ENCODE measurements around the gene KERA. TPM values are rescaled to one million over a fixed set of nuclear protein-coding genes. Genes with fewer than 3 reads are reported as not detected.

Gene KERA
- total RNA-seq, 1 experiment from 2014 or later = not detected

GRCh38 chr12:91007531-91008290 lies 50.1 kb downstream of the KERA start:
- peaks cover 69% of the 10 kb centered on the region for H3K27me3 Mint-ChIP-seq (ENCODE audit: insufficient read depth, unreplicated experiment)
- CTCF ChIA-PET = interaction anchor here (0.6 kb wide), 3 partner anchors 10 to 366 kb away, joined by 3 to 6 read pairs (median 3); no protein-coding TSS in a partner anchor
- no peaks in the 10 kb centered on the region for H3K4me1 Mint-ChIP-seq (ENCODE audit: insufficient read depth, unreplicated experiment)
- H3K36me3 Mint-ChIP-seq (ENCODE audit: insufficient read depth, unreplicated experiment) = no peaks in the 10 kb centered on the region
- DNase-seq (ENCODE audit: unreplicated experiment) = no peak
- no TSS peak for BruUV-seq (replicated peaks)
- intact Hi-C loops (cut with micrococcal nuclease) = no loop called here
- no peak for TF ChIP-seq CTCF (IDR thresholded peaks at IDR 0.05; ENCODE audit: unreplicated experiment)
- H3K4me3 Mint-ChIP-seq (ENCODE audit: unreplicated experiment) = no peak overlapping the region
- POLR2A ChIA-PET = no interaction called here
- H3K9me3 Mint-ChIP-seq (ENCODE audit: unreplicated experiment) = no peaks in the 10 kb centered on the region
- H3K27ac Mint-ChIP-seq (ENCODE audit: low read depth, unreplicated experiment) = no peak overlapping the region

GRCh38 chr12:91004872-91005271 lies 53.0 kb downstream of the KERA start, which contains the start of gene EPYC:
EPYC (minus strand) TSS chr12:91004972; CDS start chr12:91002565, 2,407 bp downstream.
- TF ChIP-seq CTCF (IDR thresholded peaks at IDR 0.05; ENCODE audit: unreplicated experiment) = no peak

GRCh38 chr12:91003737-91004136 lies 54.1 kb downstream of the KERA start:
- H3K4me1 Mint-ChIP-seq (ENCODE audit: insufficient read depth, unreplicated experiment) = no peaks in the 10 kb centered on the region
- H3K4me3 Mint-ChIP-seq (ENCODE audit: unreplicated experiment) = no peak overlapping the region
- H3K27ac Mint-ChIP-seq (ENCODE audit: low read depth, unreplicated experiment) = no peak overlapping the region
- H3K9me3 Mint-ChIP-seq (ENCODE audit: unreplicated experiment) = no peaks in the 10 kb centered on the region
- no peaks in the 10 kb centered on the region for H3K36me3 Mint-ChIP-seq (ENCODE audit: insufficient read depth, unreplicated experiment)
- peaks cover 58% of the 10 kb centered on the region for H3K27me3 Mint-ChIP-seq (ENCODE audit: insufficient read depth, unreplicated experiment)
- intact Hi-C loops (cut with micrococcal nuclease) = no loop called here
- POLR2A ChIA-PET = interaction anchor here (0.6 kb wide), 1 partner anchor 810 kb away, joined by 3 read pairs; no protein-coding TSS in a partner anchor
- no peak for DNase-seq (ENCODE audit: unreplicated experiment)
- CTCF ChIA-PET = interaction anchor here (0.9 kb wide), 1 partner anchor 105 kb away, joined by 3 read pairs; no protein-coding TSS in a partner anchor
- TF ChIP-seq CTCF (IDR thresholded peaks at IDR 0.05; ENCODE audit: unreplicated experiment) = no peak
- BruUV-seq (replicated peaks) = no TSS peak

More at GRCh38 chr12:91004872-91005271, 53.0 kb downstream of the KERA start, which contains the start of gene EPYC:
- POLR2A ChIA-PET = interaction anchor here (0.6 kb wide), 1 partner anchor 56 kb away, joined by 3 read pairs; no protein-coding TSS in a partner anchor
- DNase-seq (ENCODE audit: unreplicated experiment) = no peak
- no peaks in the 10 kb centered on the region for H3K36me3 Mint-ChIP-seq (ENCODE audit: insufficient read depth, unreplicated experiment)
- no peak within 1 kb of the TSS for H3K4me3 Mint-ChIP-seq (ENCODE audit: unreplicated experiment)
- H3K9me3 Mint-ChIP-seq (ENCODE audit: unreplicated experiment) = no peaks in the 10 kb centered on the region
- no TSS peak for BruUV-seq (replicated peaks)
- no peak within 1 kb of the TSS for H3K27ac Mint-ChIP-seq (ENCODE audit: low read depth, unreplicated experiment)
- intact Hi-C loops (cut with micrococcal nuclease) = no loop called here
- H3K27me3 Mint-ChIP-seq (ENCODE audit: insufficient read depth, unreplicated experiment) = peaks cover 69% of the 10 kb centered on the region
- no peaks in the 10 kb centered on the region for H3K4me1 Mint-ChIP-seq (ENCODE audit: insufficient read depth, unreplicated experiment)
- CTCF ChIA-PET = interaction anchor here (0.6 kb wide), 1 partner anchor 1006 kb away, joined by 3 read pairs; no protein-coding TSS in a partner anchor

- Mint-ChIP-seq H3K36me3 (ENCODE audit: insufficient read depth, unreplicated experiment) (no peaks in the 10 kb centered on the region), H3K4me3 (ENCODE audit: unreplicated experiment) (no peak overlapping the region), H3K27ac (ENCODE audit: low read depth, unreplicated experiment) (no peak overlapping the region), H3K9me3 (ENCODE audit: unreplicated experiment) (no peaks in the 10 kb centered on the region), H3K4me1 (ENCODE audit: insufficient read depth, unreplicated experiment) (no peaks in the 10 kb centered on the region), H3K27me3 (ENCODE audit: insufficient read depth, unreplicated experiment) (peaks cover 47% of the 10 kb centered on the region)
- intact Hi-C loops (cut with micrococcal nuclease) = no loop called here
- BruUV-seq (replicated peaks) = no TSS peak
- POLR2A ChIA-PET = no interaction called here
- no peak for TF ChIP-seq CTCF (IDR thresholded peaks at IDR 0.05; ENCODE audit: unreplicated experiment)
- CTCF ChIA-PET = no interaction called here
- DNase-seq (ENCODE audit: unreplicated experiment) = no peak
Measured at GRCh38 chr12:91001306-91001705, 56.5 kb downstream of the KERA start.

Other genes with a start within 250 kb of the KERA start
- gene CCER1, start 102.8 kb downstream of the KERA start, total RNA-seq (2022) = not detected in 2 replicates
- not detected in 2 replicates for gene EPYC, start 53.1 kb downstream of the KERA start, total RNA-seq (2022)
- gene LUM, start 53.5 kb upstream of the KERA start, total RNA-seq (2022) = not detected in 2 replicates
- 33.1 and 46.5 TPM in 2 replicates for gene DCN, start 124.8 kb upstream of the KERA start, total RNA-seq (2022)